Measurements from ENCODE around the gene OBSL1. TPM values are rescaled to one million over a fixed set of nuclear protein-coding genes. Genes with fewer than 3 reads are reported as not detected.
A peak's percentile ranks its signal among the peaks of the same experiment; 100 is the strongest.

OBSL1 gene
- total RNA-seq, 2 experiments from 2014 or later = 1.3 to 1.4 TPM

GRCh38 chr2:219510512-219511135 lies 60.7 kb downstream of the OBSL1 start:
- H3K4me3 Mint-ChIP-seq = no peak overlapping the region
- ChIA-PET CTCF (interaction anchor here (0.8 to 7.2 kb wide), 14 partner anchors 10 to 515 kb away, joined by 3 to 86 read pairs (median 8); partner anchors contain the start of gene GMPPA), POLR2A (interaction anchor here (1.0 to 1.4 kb wide), 2 partner anchors 8 to 12 kb away, joined by 4 read pairs; partner anchors contain the start of gene GMPPA)
- no peak for ATAC-seq
- intact Hi-C loops (cut with micrococcal nuclease) = no loop called here
- no peak for TF ChIP-seq CTCF (IDR thresholded peaks at IDR 0.05)
- H3K4me1 Mint-ChIP-seq (ENCODE audit: low read depth) = peaks cover 18% of the 10 kb centered on the region
- DNase-seq = no peak
- H3K36me3 Mint-ChIP-seq (ENCODE audit: low read depth) = peaks cover 9% of the 10 kb centered on the region
- no peaks in the 10 kb centered on the region for H3K9me3 Mint-ChIP-seq
- no peak overlapping the region for H3K27ac Mint-ChIP-seq
- H3K27me3 Mint-ChIP-seq = peaks cover 50% of the 10 kb centered on the region

GRCh38 chr2:219509780-219510511 lies 61.4 kb downstream of the OBSL1 start:
- CTCF ChIA-PET = interaction anchor here (0.7 to 7.2 kb wide), 17 partner anchors 10 to 172 kb away, joined by 3 to 86 read pairs (median 7); partner anchors contain the start of gene GMPPA
- Mint-ChIP-seq H3K4me3 (no peak overlapping the region), H3K9me3 (no peaks in the 10 kb centered on the region), H3K36me3 (ENCODE audit: low read depth) (peaks cover 15% of the 10 kb centered on the region), H3K4me1 (ENCODE audit: low read depth) (peaks cover 18% of the 10 kb centered on the region), H3K27ac (no peak overlapping the region), H3K27me3 (peaks cover 44% of the 10 kb centered on the region)
- TF ChIP-seq CTCF (IDR thresholded peaks at IDR 0.05) = peak; percentile 53
- intact Hi-C loops (cut with micrococcal nuclease) = no loop called here
- ATAC-seq = peak; percentile 89
- POLR2A ChIA-PET = interaction anchor here (0.7 to 1.0 kb wide), 3 partner anchors 9 to 12 kb away, joined by 3 to 4 read pairs (median 3); no protein-coding TSS in a partner anchor
- peak; percentile 69 for DNase-seq

- no peak for TF ChIP-seq CTCF (IDR thresholded peaks at IDR 0.05)
- ATAC-seq (peak; percentile 45), DNase-seq (no peak)
- ChIA-PET POLR2A (interaction anchor here (0.7 kb wide), 2 partner anchors 9 to 11 kb away, joined by 3 read pairs; no protein-coding TSS in a partner anchor), CTCF (interaction anchor here (0.7 to 7.2 kb wide), 14 partner anchors 11 to 173 kb away, joined by 3 to 86 read pairs (median 9); partner anchors contain the start of gene GMPPA)
- no peak overlapping the region for H3K27ac Mint-ChIP-seq
- peaks cover 42% of the 10 kb centered on the region for H3K27me3 Mint-ChIP-seq
- H3K36me3 Mint-ChIP-seq (ENCODE audit: low read depth) = peaks cover 23% of the 10 kb centered on the region
- no peaks in the 10 kb centered on the region for H3K9me3 Mint-ChIP-seq
- H3K4me1 Mint-ChIP-seq (ENCODE audit: low read depth) = peaks cover 17% of the 10 kb centered on the region
- H3K4me3 Mint-ChIP-seq = no peak overlapping the region
- intact Hi-C loops (cut with micrococcal nuclease) = no loop called here
Observed at GRCh38 chr2:219508971-219509779, 62.2 kb downstream of the OBSL1 start.

- no peak for TF ChIP-seq CTCF (IDR thresholded peaks at IDR 0.05)
- intact Hi-C loops (cut with micrococcal nuclease) = no loop called here
- peaks cover 34% of the 10 kb centered on the region for H3K27me3 Mint-ChIP-seq
- no peak for ATAC-seq
- H3K27ac Mint-ChIP-seq = no peak overlapping the region
- ChIA-PET POLR2A (no interaction called here), CTCF (interaction anchor here (1.0 to 7.2 kb wide), 7 partner anchors 11 to 45 kb away, joined by 4 to 86 read pairs (median 13); partner anchors contain the start of gene GMPPA)
- no peak overlapping the region for H3K4me3 Mint-ChIP-seq
- peaks cover 26% of the 10 kb centered on the region for H3K36me3 Mint-ChIP-seq (ENCODE audit: low read depth)
- H3K4me1 Mint-ChIP-seq (ENCODE audit: low read depth) = peaks cover 11% of the 10 kb centered on the region
- no peaks in the 10 kb centered on the region for H3K9me3 Mint-ChIP-seq
- DNase-seq = no peak
Observed at GRCh38 chr2:219508444-219508734, 63.0 kb downstream of the OBSL1 start.
